ENCODE measurements around the gene TGFBR3. TPM values are rescaled to one million over a fixed set of nuclear protein-coding genes. Genes with fewer than 3 reads are reported as not detected.

Gene TGFBR3
- total and polyA plus RNA-seq, 2 of the 4 experiments (the other 2 are of a cell fraction), result 3.0 to 11.3 TPM

DNA sequence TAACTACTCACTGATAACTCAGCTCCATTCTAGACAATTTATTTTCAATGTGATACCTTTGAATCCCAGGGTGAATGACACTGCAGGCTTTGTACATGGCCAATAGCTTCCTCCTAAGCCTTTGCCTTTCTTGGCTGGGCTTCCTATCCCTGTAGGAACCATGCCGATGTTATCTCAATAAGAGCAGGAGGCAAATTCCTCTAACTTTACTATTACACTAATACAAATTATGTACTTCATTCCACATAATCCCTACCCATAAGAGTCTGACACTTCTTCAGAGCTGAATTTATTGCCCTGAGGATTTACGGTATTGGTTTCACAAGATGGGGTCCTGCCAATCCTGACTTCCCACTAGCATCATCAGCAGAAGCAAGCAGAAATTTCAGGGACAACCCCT is 14.0 kb downstream of the TGFBR3 start:
- ATAC-seq (ENCODE audit: low read depth), result peak; percentile 77
- Histone ChIP-seq H2AK9ac (replicated peaks; ENCODE audit: low read depth, low read length, poor library complexity) (no peak overlapping the region), H2BK120ac (ENCODE audit: low read depth, low read length) (no peak overlapping the region), H3K27me3 (ENCODE audit: control insufficient read depth, insufficient read depth, low read length) (peaks cover 1% of the 10 kb centered on the region), H3K27ac (ENCODE audit: insufficient read depth, low read length) (no peak overlapping the region), H3K79me1 (ENCODE audit: low read depth in 1 of 2, low read length in 2 of 2) (peaks cover 16 to 38% of the 10 kb centered on the region in 2 experiments; a peak in 3 of 4 replicates), H3K9ac (ENCODE audit: low read depth, low read length) (no peak overlapping the region), H3K9me3 (ENCODE audit: control insufficient read depth, insufficient read depth, low read length) (no peaks in the 10 kb centered on the region), H2AFZ (replicated peaks; ENCODE audit: low read length, poor library complexity) (no peak overlapping the region), H2BK5ac (ENCODE audit: low read depth, low read length, poor library complexity, severe bottlenecking) (no peak overlapping the region), H3K4me2 (ENCODE audit: low read depth, low read length) (peak overlapping the region; percentile 70), H4K8ac (ENCODE audit: low read depth in 2 of 2, low read length in 2 of 2) (no peak overlapping the region), H3K4me3 (ENCODE audit: insufficient read depth, low read depth, low read length) (no peak overlapping the region), H3K14ac (replicated peaks; ENCODE audit: low read depth, low read length) (no peak overlapping the region), H4K91ac (ENCODE audit: insufficient read depth, low read depth, low read length) (no peak overlapping the region), H3K9me1 (ENCODE audit: insufficient read depth, low read length) (peaks cover 10% of the 10 kb centered on the region), H3K36me3 (ENCODE audit: control insufficient read depth, insufficient read depth, low read length) (no peaks in the 10 kb centered on the region), H3K18ac (ENCODE audit: low read depth, low read length) (no peak overlapping the region; the same call in 1 of the 2 replicates), H2BK15ac (ENCODE audit: low read depth, low read length) (no peak overlapping the region), H4K20me1 (ENCODE audit: insufficient read depth, low read length) (peaks cover 16% of the 10 kb centered on the region; the same call in 1 of the 2 replicates), H2AK5ac (ENCODE audit: low read depth, low read length) (no peak overlapping the region), H4K5ac (ENCODE audit: low read depth, low read length) (no peak overlapping the region), H3K4me1 (ENCODE audit: control insufficient read depth, insufficient read depth, low read length) (peaks cover 9% of the 10 kb centered on the region), H3K56ac (ENCODE audit: extremely low read depth, insufficient read depth, low read length) (no peak overlapping the region), H3K23ac (ENCODE audit: low read depth, low read length) (no peak overlapping the region), H3K4ac (ENCODE audit: low read depth, low read length) (no peak overlapping the region), H2BK20ac (ENCODE audit: low read depth, low read length) (no peak overlapping the region)
- ChIA-PET CTCF (interaction anchor here (0.6 kb wide), 1 partner anchor 30 kb away, joined by 3 read pairs; no protein-coding TSS in a partner anchor), POLR2A (ENCODE audit: unreplicated experiment) (no interaction called here)
- dilution Hi-C loops (cut with HindIII; ENCODE audit: low sequenced_read_pairs, unreplicated experiment), result no loop called here
- TF ChIP-seq BHLHE40 (IDR thresholded peaks at IDR 0.05; ENCODE audit: low read depth, low read length), result no peak
- TF ChIP-seq SMC3 (IDR thresholded peaks at IDR 0.05; ENCODE audit: low read depth, low read length), result no peak
- no peak for TF ChIP-seq RFX5 (IDR thresholded peaks at IDR 0.05; ENCODE audit: low read depth, low read length)
- no peak for TF ChIP-seq MAZ (IDR thresholded peaks at IDR 0.05; ENCODE audit: borderline replicate concordance, low read depth, low read length)
- no peak for TF ChIP-seq FOS (IDR thresholded peaks at IDR 0.05; ENCODE audit: low read depth, low read length)
- no peak for TF ChIP-seq NFE2L2 (IDR thresholded peaks at IDR 0.05; ENCODE audit: low read depth, low read length)
- TF ChIP-seq MAFK (IDR thresholded peaks at IDR 0.05; ENCODE audit: low read depth, low read length), result no peak
- TF ChIP-seq MXI1 (IDR thresholded peaks at IDR 0.05; ENCODE audit: borderline replicate concordance, low read depth, low read length), result no peak
- no peak for TF ChIP-seq RAD21 (IDR thresholded peaks at IDR 0.05; ENCODE audit: low read length)
- no peak for TF ChIP-seq CHD1 (IDR thresholded peaks at IDR 0.05; ENCODE audit: low read depth, low read length)
- no peak for TF ChIP-seq RCOR1 (IDR thresholded peaks at IDR 0.05; ENCODE audit: insufficient replicate concordance, low read length)
- TF ChIP-seq, protein P1, sequence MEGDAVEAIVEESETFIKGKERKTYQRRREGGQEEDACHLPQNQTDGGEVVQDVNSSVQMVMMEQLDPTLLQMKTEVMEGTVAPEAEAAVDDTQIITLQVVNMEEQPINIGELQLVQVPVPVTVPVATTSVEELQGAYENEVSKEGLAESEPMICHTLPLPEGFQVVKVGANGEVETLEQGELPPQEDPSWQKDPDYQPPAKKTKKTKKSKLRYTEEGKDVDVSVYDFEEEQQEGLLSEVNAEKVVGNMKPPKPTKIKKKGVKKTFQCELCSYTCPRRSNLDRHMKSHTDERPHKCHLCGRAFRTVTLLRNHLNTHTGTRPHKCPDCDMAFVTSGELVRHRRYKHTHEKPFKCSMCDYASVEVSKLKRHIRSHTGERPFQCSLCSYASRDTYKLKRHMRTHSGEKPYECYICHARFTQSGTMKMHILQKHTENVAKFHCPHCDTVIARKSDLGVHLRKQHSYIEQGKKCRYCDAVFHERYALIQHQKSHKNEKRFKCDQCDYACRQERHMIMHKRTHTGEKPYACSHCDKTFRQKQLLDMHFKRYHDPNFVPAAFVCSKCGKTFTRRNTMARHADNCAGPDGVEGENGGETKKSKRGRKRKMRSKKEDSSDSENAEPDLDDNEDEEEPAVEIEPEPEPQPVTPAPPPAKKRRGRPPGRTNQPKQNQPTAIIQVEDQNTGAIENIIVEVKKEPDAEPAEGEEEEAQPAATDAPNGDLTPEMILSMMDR (conservative IDR thresholded peaks at IDR 0.05; ENCODE audit: low read depth, low read length), result no peak
- TF ChIP-seq CEBPB (IDR thresholded peaks at IDR 0.05; ENCODE audit: low read depth, low read length), result no peak
- TF ChIP-seq, protein P2, sequence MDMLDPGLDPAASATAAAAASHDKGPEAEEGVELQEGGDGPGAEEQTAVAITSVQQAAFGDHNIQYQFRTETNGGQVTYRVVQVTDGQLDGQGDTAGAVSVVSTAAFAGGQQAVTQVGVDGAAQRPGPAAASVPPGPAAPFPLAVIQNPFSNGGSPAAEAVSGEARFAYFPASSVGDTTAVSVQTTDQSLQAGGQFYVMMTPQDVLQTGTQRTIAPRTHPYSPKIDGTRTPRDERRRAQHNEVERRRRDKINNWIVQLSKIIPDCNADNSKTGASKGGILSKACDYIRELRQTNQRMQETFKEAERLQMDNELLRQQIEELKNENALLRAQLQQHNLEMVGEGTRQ (IDR thresholded peaks at IDR 0.05; ENCODE audit: low read depth, low read length), result no peak
- TF ChIP-seq POLR2A (IDR thresholded peaks at IDR 0.05; ENCODE audit: low read depth, low read length), result no peak
- TF ChIP-seq, protein P3, sequence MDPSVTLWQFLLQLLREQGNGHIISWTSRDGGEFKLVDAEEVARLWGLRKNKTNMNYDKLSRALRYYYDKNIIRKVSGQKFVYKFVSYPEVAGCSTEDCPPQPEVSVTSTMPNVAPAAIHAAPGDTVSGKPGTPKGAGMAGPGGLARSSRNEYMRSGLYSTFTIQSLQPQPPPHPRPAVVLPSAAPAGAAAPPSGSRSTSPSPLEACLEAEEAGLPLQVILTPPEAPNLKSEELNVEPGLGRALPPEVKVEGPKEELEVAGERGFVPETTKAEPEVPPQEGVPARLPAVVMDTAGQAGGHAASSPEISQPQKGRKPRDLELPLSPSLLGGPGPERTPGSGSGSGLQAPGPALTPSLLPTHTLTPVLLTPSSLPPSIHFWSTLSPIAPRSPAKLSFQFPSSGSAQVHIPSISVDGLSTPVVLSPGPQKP (IDR thresholded peaks at IDR 0.05; ENCODE audit: borderline replicate concordance, low read depth, low read length), result no peak
- no TSS peak for BruUV-seq (replicated peaks)
- intact Hi-C loops (cut with micrococcal nuclease), result no loop called here
- peak; percentile 64 for DNase-seq
- no CpG with 5 or more reads among the region's 2 CpGs for WGBS, 2 experiments (ENCODE audit: extremely low coverage in 2 of 2, insufficient read length in 1 of 2)
- in situ Hi-C loops (cut with MboI; ENCODE audit: low sequenced_read_pairs), result no loop called here
